ENCODE data around the gene RLF.

DNA sequence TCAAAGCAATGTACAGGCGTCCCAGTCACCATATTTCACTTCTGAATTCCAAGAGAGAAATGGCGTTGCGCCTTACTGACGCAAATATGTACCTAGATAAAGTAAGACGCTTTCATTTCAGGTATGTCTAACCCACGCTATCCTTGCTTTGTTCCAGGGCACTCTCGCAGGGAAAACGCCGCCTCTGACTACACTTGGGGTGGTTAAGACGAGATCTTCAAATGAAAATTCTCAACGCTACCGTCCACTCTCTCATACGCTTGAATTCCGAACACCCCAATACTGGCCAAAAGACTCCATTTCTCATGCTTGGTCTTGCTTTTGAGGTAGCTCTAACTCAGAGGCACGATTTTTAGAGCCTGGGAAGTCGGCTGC lies 96.1 kb downstream of the RLF start:
- TF ChIP-seq, protein P1, sequence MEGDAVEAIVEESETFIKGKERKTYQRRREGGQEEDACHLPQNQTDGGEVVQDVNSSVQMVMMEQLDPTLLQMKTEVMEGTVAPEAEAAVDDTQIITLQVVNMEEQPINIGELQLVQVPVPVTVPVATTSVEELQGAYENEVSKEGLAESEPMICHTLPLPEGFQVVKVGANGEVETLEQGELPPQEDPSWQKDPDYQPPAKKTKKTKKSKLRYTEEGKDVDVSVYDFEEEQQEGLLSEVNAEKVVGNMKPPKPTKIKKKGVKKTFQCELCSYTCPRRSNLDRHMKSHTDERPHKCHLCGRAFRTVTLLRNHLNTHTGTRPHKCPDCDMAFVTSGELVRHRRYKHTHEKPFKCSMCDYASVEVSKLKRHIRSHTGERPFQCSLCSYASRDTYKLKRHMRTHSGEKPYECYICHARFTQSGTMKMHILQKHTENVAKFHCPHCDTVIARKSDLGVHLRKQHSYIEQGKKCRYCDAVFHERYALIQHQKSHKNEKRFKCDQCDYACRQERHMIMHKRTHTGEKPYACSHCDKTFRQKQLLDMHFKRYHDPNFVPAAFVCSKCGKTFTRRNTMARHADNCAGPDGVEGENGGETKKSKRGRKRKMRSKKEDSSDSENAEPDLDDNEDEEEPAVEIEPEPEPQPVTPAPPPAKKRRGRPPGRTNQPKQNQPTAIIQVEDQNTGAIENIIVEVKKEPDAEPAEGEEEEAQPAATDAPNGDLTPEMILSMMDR (IDR thresholded peaks at IDR 0.05): no peak
- TF ChIP-seq EZH2 (IDR thresholded peaks at IDR 0.05; ENCODE audit: borderline replicate concordance, insufficient read depth, low read depth, low read length, poor library complexity, severe bottlenecking): no peak

Measured in B cell (primary cell).